ENCODE results near the gene ENTREP3. TPM values are rescaled to one million over a fixed set of nuclear protein-coding genes. Genes with fewer than 3 reads are reported as not detected.
A peak's percentile ranks its signal among the peaks of the same experiment; 100 is the strongest.

ENTREP3 gene
- total and polyA plus RNA-seq, 2 donors (not counting 3 experiments of a cell fraction or from before 2014, with no cell fraction given), result 27.4 to 62.7 TPM

DNA sequence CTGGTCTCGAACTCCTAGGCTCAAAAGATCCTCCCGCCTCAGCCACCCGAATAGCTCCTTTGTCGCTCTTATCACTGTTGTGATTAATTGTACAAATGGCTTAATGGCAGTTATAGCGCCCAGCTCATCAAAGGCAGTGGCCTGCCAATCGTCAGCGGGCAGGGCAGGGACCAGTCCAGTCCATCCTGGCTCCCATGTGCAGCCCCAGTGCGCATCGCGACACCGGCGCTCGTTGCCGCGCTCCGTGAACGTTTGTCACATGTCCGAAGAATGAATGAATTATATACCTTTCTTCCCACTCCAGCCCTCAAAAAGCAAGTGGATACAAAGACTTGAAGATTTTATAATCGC lies 28.4 kb downstream of the ENTREP3 start:
- TSS peak; percentile 86 for BruUV-seq (replicated peaks)
- Histone ChIP-seq H3K4me3 (replicated peaks in 1 of 3; ENCODE audit: insufficient read depth in 1 of 3, low read depth in 1 of 3, low read length in 3 of 3) (peak overlapping the region; percentile 41 to 82 (median 58)), H3K9ac (replicated peaks; ENCODE audit: extremely low read depth, insufficient read depth, low read length) (peak overlapping the region; percentile 53), H3K79me2 (ENCODE audit: control insufficient read depth, insufficient read depth, low read length) (peaks cover 8% of the 10 kb centered on the region), H3K9me3 (replicated peaks; ENCODE audit: control insufficient read depth, insufficient read depth, low read length) (no peaks in the 10 kb centered on the region), H3K36me3 (ENCODE audit: control insufficient read depth in 2 of 2, extremely low read depth in 1 of 2, insufficient read depth in 2 of 2, low read length in 2 of 2) (no peaks in the 10 kb centered on the region), H4K20me1 (replicated peaks; ENCODE audit: control insufficient read depth, extremely low read depth, insufficient read depth, low read length) (no peaks in the 10 kb centered on the region), H3K27ac (ENCODE audit: insufficient read depth, low read depth, low read length) (peak overlapping the region; percentile 63), H3K4me2 (ENCODE audit: insufficient read depth, low read length) (peak overlapping the region; percentile 55), H3K9me1 (replicated peaks; ENCODE audit: control insufficient read depth, extremely low read depth, insufficient read depth, low read length) (no peaks in the 10 kb centered on the region), H2AFZ (ENCODE audit: low read depth, low read length) (peak overlapping the region; percentile 0), H3K27me3 (ENCODE audit: control insufficient read depth in 2 of 2, insufficient read depth in 2 of 2, low read length in 2 of 2) (no peaks in the 10 kb centered on the region), H3K4me1 (ENCODE audit: control insufficient read depth, extremely low read depth, insufficient read depth, low read length) (peaks cover 28% of the 10 kb centered on the region)
- dilution Hi-C loops (cut with MboI; ENCODE audit: extremely low pct_ligation_motif_present, low sequenced_read_pairs) (no loop called here), intact Hi-C loops (cut with micrococcal nuclease) (loop anchor here (1.0 to 5.0 kb wide), 4 partner anchors 17 to 51 kb away; partner anchors contain the start of gene THBS3)
- ChIA-PET CTCF (interaction anchor here (0.9 to 3.0 kb wide), 10 partner anchors 8 to 372 kb away, joined by 3 to 69 read pairs (median 4); partner anchors contain the start of genes KRTCAP2, MTX1 and THBS3), POLR2A (no interaction called here)
- no peak for DNase-seq (ENCODE audit: low read depth, low spot score)
- FAIRE-seq, result no peak
- TF ChIP-seq, protein P1, sequence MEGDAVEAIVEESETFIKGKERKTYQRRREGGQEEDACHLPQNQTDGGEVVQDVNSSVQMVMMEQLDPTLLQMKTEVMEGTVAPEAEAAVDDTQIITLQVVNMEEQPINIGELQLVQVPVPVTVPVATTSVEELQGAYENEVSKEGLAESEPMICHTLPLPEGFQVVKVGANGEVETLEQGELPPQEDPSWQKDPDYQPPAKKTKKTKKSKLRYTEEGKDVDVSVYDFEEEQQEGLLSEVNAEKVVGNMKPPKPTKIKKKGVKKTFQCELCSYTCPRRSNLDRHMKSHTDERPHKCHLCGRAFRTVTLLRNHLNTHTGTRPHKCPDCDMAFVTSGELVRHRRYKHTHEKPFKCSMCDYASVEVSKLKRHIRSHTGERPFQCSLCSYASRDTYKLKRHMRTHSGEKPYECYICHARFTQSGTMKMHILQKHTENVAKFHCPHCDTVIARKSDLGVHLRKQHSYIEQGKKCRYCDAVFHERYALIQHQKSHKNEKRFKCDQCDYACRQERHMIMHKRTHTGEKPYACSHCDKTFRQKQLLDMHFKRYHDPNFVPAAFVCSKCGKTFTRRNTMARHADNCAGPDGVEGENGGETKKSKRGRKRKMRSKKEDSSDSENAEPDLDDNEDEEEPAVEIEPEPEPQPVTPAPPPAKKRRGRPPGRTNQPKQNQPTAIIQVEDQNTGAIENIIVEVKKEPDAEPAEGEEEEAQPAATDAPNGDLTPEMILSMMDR (IDR thresholded peaks at IDR 0.05; ENCODE audit: extremely low read depth in 1 of 2, insufficient read depth in 1 of 2, low read depth in 1 of 2, low read length in 2 of 2), result no peak
- TF ChIP-seq FOS (IDR thresholded peaks at IDR 0.05; ENCODE audit: borderline replicate concordance, insufficient read depth, low read length) (no peak), MYC (IDR thresholded peaks at IDR 0.05; ENCODE audit: low read depth, low read length) (peak; percentile 17)

DNA sequence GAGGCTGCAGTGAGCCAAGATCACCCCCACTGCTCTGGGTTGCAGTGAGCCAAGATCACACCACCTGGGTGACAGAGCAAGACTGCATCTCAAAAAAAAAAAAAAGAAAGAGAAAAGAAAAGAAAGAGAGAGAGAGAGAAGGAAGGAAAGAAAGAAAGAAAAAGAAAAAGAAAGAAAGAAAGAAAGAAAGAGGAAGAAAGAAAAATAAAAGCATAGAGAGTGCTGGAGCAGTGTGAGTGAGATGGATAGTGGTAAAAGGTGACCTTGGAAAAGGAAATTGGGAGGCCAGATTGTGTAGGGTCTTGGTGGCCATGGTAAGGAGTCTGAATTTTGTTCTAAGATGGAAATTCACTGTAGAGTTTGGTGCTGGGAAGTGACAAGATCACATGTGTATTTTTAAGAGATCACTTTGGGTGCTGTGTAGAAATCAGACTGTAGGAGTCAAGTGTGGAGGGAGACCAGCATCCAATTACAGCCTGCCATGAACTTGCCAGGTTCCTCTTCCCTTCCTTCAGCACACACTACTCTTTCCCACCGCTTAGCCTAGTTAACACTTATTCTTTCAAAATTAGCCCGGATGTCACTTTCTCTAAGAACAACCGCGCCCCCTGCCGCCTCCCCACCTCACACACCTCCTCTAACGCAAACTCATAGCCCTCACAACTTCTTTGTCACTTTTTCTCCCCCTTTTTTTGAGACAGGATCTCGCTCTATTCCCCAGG lies 28.9 kb downstream of the ENTREP3 start:
- ChIA-PET POLR2A (no interaction called here), CTCF (interaction anchor here (0.9 to 3.0 kb wide), 12 partner anchors 8 to 373 kb away, joined by 3 to 69 read pairs (median 6); partner anchors contain the start of genes KRTCAP2, MTX1 and THBS3)
- Histone ChIP-seq H3K27ac (ENCODE audit: insufficient read depth, low read depth, low read length) (peak overlapping the region; percentile 63), H3K4me1 (ENCODE audit: control insufficient read depth, extremely low read depth, insufficient read depth, low read length) (peaks cover 28% of the 10 kb centered on the region), H3K4me2 (ENCODE audit: insufficient read depth, low read length) (peak overlapping the region; percentile 55), H3K9me3 (replicated peaks; ENCODE audit: control insufficient read depth, insufficient read depth, low read length) (no peaks in the 10 kb centered on the region), H3K9me1 (replicated peaks; ENCODE audit: control insufficient read depth, extremely low read depth, insufficient read depth, low read length) (no peaks in the 10 kb centered on the region), H3K79me2 (ENCODE audit: control insufficient read depth, insufficient read depth, low read length) (peaks cover 8% of the 10 kb centered on the region), H3K4me3 (replicated peaks in 1 of 3; ENCODE audit: insufficient read depth in 1 of 3, low read depth in 1 of 3, low read length in 3 of 3) (peak overlapping the region; percentile 41 to 82 (median 58)), H2AFZ (ENCODE audit: low read depth, low read length) (peak overlapping the region; percentile 0), H3K9ac (replicated peaks; ENCODE audit: extremely low read depth, insufficient read depth, low read length) (peak overlapping the region; percentile 53), H4K20me1 (replicated peaks; ENCODE audit: control insufficient read depth, extremely low read depth, insufficient read depth, low read length) (no peaks in the 10 kb centered on the region), H3K36me3 (ENCODE audit: control insufficient read depth in 2 of 2, extremely low read depth in 1 of 2, insufficient read depth in 2 of 2, low read length in 2 of 2) (no peaks in the 10 kb centered on the region), H3K27me3 (ENCODE audit: control insufficient read depth in 2 of 2, insufficient read depth in 2 of 2, low read length in 2 of 2) (no peaks in the 10 kb centered on the region)
- intact Hi-C loops (cut with micrococcal nuclease) (loop anchor here (1.0 to 5.0 kb wide), 3 partner anchors 19 to 50 kb away; partner anchors contain the start of gene THBS3), dilution Hi-C loops (cut with MboI; ENCODE audit: extremely low pct_ligation_motif_present, low sequenced_read_pairs) (no loop called here)
- TF ChIP-seq MAX (IDR thresholded peaks at IDR 0.05; ENCODE audit: insufficient read depth, insufficient read length), result no peak
- TF ChIP-seq, protein P1 (IDR thresholded peaks at IDR 0.05; ENCODE audit: extremely low read depth in 1 of 2, insufficient read depth in 1 of 2, low read depth in 1 of 2, low read length in 2 of 2), result peak; percentile 57 to 76
- FAIRE-seq, result no peak
- peak; percentile 91 for DNase-seq (ENCODE audit: low read depth, low spot score)
- no TSS peak for BruUV-seq (replicated peaks)

Measured in endothelial cell of umbilical vein (primary cell).